GM12872 (cell line): ENCODE measurements around the gene C22orf15.

Source experiments
- CTCF ChIP-seq: IDR thresholded peaks from 3 replicates; pipeline ENCODE4 v1.5.1; 2011; ENCODE audit warnings: low read depth, mild to moderate bottlenecking, low read length, moderate library complexity; ENCODE audit not compliant: insufficient read depth

Gene C22orf15

DNA sequence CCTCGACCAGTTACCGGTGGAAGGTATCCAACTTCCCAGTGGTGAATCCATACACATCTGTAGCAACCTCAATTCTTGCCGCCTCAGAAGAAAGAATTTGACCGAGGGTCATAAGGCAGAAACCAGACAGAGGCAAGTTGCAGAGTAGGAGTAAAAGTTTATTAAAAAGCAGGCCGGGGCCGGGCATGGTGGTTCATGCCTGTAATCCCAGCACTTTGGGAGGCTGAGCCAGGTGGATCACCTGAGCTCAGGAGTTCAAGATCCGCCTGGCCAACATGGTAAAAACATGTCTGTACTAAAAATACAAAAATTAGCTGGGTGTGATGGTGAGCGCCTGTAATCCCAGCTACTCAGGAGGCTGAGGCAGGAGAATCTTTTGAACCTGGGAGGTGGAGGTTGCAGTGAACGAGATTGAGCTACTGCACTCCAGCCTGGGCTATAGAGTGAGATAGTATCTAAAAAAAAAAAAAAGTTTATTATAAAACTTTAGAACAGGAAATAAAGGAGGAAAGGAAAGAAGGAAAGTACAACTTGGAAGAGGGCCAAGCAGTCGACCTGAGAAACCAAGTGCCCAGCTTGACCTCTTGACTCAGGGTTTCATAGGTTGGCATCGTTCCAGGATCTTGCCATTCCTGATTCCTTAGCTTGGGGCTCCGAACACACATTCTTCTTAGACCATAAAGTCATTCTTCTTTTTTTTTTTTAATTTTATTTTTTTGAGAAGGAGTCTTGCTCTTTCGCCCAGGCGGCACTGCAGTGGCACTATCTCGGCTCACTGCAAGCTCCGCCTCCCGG is 44.2 kb upstream of the C22orf15 start:
- TF ChIP-seq CTCF = no peak

DNA sequence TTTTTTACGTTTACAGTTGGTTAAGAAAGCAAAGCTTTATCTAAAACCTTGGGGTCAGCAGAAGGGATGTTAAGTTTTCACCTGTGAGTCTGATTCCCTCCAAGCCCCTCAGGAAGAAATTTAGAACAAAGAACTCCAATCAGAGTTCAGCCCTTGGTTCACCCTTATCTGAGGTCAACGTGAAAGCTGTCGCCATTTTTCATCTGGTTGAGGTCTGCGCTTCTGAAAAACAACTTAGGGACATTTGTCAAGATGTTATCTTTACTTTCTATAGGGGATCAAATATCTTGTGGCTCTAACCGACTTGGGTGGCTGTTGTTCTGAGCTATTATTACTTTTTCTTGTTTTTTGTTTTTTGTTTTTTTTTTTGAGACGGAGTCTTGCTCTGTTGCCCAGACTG is 41.9 kb upstream of the C22orf15 start:
- no peak for TF ChIP-seq CTCF

DNA sequence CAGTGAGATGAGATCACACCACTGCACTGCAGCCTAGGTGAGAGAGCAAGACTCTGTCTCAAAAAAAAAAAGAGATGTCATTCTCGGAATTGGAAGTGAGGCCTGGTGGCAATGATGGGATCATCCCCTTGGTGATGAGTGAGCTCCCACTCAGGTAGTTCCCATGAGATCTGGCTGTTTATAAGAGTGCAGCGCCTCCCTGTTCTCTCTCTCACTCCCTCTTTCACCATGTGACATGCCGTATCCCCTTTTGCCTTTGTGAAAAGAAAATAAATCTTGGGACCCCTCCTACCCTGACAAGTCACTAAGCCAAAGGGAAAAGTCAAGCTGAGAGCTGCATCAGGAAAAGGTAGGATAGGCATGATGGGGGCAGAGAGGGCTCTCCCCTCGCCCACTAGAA is 40.6 kb upstream of the C22orf15 start:
- no peak for TF ChIP-seq CTCF

DNA sequence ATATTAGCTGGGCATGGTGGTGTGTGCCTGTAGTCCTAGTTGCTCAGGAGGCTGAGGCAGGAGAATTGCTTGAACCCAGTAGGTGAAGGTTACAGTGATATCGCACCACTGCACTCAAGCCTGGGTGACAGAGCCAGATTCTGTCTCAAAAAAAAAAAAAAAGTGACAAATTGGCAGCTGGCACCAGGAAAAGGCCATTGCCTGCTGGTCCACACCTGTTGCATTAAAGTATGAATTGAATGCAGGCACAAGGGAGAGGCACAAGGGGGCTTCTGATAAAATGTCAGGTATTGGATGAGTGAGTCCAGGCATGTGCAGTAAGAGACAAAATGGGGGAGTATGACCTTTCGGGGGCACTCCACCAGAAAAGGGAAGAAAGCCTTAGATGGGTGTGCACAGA is 40.1 kb upstream of the C22orf15 start:
- no peak for TF ChIP-seq CTCF

DNA sequence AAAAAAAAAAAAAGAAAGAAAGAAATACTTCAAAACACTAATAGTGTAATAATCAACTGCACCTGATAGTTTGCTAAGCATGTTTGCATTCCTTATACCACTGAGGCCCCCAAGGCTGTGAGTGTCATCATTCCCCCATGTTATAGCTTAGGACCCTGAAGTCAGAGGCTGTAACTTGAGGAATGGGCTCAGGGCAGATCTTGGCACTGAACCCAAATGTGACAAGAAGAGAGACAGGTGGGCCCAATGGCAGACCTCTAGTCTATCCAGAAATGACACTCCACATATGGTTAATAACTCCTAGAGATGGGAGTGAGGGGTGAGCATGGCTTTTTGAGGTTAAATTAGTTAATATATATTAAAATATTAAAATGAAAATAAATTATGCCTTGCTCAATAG is 25.1 kb upstream of the C22orf15 start:
- TF ChIP-seq CTCF = no peak

- TF ChIP-seq CTCF = no peak
Measured at GRCh38 chr22:23742505-23743264, 20.1 kb upstream of the C22orf15 start.

DNA sequence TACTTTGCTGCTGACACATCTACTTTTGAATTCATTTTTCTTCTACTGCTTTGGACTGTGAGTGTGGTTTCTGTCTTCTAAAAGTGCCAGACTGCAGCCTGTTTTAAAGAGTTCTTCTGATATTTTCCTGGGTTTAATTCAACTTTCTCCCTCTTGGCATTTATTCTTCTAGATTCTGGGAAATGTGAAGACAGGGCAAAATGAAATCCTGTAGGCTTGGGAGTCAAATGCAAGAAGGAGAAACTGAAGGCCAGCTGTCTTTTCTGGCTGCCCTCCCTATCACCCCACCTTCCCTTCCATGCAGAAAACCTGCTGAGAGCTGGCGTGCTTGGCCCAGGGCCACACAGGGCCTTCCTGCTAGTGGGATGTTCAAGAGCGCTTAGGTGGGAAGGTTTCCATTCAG is 19.5 kb upstream of the C22orf15 start:
- TF ChIP-seq CTCF = no peak
